Ishikawa (cell line): ENCODE measurements around the gene PRKCB.

Experiments used
- EGR1 ChIP-seq: IDR thresholded peaks from 2 replicates; pipeline ENCODE4 v1.6.1; 2012
- EP300 ChIP-seq: IDR thresholded peaks from 2 replicates; pipeline ENCODE4 v1.6.1; 2012; ENCODE audit warnings: borderline replicate concordance
- NFIC ChIP-seq: IDR thresholded peaks from 2 replicates; pipeline ENCODE4 v1.6.1; 2012
- TEAD4 ChIP-seq: IDR thresholded peaks from 2 replicates; pipeline ENCODE4 v1.6.1; 2012

DNA sequence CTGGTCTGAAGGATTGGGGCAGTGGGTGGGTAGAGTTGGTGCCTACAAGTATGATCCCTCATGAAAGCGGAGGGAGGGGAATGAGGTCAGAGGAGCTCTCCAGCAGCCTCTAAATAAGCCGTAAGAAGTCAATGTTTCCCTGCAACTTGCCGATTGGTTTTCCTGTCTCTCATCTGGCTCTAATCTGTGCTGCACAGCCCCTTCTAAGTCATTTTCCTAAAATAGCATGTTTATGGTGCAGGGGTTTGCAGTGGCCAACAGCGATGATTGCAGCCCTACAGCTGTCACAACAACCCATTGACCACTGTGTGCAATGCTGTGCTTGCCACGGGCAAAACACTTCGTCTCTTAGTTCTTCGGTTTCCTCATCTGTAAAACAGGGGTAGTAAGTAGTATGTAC, 189.2 kb downstream of the PRKCB start:
- no peak for TF ChIP-seq NFIC
- no peak for TF ChIP-seq TEAD4
- TF ChIP-seq EP300: no peak
- TF ChIP-seq EGR1: no peak
